NCI-H226 (cell line): Measurements from ENCODE around the gene RGS6.

Source experiments
- DNase-seq: peaks from one replicate; pipeline ENCODE4 v3.0.0-alpha.2; 2015

Gene RGS6

DNA sequence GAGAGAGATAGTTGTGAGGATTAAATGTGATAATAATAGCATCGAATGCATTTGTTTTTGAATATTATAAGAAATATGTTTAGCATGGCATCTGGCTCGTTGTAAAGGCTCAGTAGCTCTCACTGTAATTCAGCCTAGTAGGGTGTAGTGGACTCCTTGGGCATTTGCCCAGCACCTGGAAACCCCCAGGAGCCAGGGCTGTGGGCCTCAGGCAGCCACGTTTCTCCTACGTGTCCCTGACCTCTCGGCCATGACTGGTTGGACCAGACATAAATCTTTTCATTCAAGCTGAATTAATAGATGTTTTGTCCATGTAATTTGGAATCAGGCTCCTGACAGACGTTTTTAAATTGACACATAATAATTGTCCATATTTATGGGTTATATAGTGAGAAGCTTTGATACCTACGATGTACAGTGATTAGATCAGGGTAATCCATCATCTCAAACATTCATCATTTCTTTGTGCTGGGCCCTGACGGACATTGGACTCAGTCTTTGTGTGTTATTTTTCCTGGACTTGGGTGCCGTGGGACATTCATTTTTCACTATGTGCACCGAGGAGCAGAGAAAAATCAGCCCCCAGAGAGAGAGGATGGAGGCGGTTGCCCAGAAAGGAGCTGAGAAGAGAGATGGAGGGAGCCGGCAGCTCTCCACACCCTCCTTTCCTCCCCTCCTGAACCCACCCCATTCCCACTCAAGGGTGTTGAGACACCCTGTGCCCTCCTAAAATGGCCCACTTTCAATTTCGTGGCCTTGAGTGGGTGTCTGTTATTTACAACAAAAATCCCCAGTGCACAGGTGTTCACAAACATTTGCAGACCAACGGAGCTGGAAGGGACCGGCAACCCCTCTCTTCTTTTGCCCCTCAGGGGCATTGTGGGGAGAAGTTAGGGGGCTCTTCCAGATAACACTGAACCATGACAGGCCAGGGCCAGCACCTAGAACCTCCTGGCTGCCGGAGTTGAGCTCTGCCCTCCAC lies 665.3 kb downstream of the RGS6 start:
- DNase-seq, result no peak

GRCh38 chr14:72598306-72598705 lies 666.1 kb downstream of the RGS6 start:
- no peak for DNase-seq

GRCh38 chr14:72599579-72600470 lies 667.6 kb downstream of the RGS6 start:
- DNase-seq, result no peak

GRCh38 chr14:72600551-72601330 lies 668.5 kb downstream of the RGS6 start:
- no peak for DNase-seq

GRCh38 chr14:72603639-72604038 lies 671.4 kb downstream of the RGS6 start:
- DNase-seq, result peak; percentile 89

DNA sequence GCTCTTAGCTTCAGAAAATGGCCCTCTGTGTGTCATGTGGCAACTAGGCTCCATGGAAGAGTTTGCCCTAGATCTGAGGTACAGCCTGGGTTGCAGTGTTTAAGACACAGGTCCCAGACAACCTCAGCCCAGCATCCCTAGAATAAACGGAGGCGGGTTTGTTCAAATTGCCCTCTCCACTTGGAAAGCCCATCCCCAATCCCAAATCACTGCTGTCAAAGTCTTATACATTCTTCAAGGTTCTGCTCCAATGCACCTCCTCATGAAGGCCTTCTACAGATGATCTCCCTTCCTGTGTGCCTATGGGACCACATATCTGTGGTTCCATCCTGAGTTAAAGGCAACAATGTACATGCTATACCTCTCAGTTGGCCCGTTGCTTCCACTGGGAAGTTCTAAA lies 671.9 kb downstream of the RGS6 start:
- DNase-seq, result no peak

GRCh38 chr14:72605096-72605920 lies 673.1 kb downstream of the RGS6 start:
- no peak for DNase-seq

GRCh38 chr14:72605921-72606220 lies 673.6 kb downstream of the RGS6 start:
- no peak for DNase-seq

- DNase-seq, result no peak
Observed at GRCh38 chr14:72606879-72607278, 674.6 kb downstream of the RGS6 start.

DNA sequence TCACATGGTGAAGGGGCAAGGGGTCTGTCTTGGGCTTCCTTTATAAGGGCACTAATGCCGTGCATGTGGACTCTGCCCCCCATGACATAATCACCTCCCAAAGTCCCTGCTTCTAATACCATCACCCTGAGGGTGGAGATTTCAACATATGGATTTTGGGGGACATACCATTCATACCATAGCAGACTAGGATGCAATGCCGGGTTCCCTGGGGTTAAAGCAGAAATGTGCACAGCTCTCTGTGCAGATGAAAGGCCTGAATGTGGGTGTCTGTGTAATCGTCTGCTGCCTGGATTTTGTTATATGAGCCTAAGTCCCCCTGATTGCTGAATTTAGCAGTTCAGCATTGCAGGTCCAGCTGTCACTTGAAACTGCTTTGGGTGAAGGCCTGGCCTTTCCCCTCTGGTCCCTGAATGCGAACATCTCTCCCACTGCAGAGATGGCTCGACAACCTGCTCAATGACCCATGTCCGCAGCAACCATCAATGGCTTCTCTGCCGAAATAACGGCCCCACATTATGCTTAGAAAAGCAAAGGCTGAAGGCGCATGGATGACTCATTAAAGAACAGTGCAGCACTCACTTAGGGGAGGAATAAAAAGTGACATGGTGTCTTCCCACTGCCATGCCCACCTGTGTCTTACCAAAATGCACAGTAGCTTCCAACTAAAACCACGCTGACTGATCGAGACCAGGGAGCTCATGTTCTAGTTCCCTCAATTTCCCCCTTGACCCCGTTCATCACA lies 675.3 kb downstream of the RGS6 start:
- no peak for DNase-seq

DNA sequence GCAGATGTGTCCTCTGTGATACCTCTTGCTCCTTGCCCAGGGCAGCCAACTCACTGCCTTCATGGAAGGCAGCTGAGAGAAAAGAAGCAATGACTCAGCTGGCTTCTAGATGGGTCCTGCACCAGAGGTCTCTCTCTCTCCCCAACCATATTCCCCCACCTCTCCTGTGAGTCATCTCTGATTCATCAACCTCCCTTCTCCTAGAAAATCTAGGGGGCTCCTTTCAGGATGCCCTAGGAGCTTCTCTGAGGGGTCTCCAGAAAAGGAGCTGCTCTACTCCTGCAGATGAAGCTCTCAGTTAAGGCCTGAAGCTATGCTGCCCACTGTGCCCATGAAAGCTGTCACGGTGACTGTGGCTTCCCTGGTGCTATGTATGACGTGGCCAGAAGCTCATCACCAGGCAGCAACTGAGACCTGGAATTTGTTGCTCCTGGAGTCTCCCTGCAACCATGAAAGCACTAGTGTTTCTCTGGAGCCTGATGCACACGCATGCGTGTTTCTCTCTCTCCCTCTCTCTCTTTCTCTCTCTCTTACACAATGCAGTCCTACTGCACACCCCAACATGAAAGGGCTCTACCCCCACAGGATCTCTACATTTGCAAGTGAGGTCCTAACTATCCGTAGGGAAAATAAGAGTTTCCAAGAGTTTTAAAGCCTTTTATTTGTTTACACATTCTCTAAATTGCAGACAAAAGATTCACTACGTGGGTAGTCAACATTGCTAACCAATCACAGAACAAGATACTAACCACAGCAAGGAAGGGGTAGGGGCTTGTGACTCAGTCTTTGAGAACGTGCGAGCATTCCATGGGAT lies 676.4 kb downstream of the RGS6 start:
- DNase-seq, result peak; percentile 90

DNA sequence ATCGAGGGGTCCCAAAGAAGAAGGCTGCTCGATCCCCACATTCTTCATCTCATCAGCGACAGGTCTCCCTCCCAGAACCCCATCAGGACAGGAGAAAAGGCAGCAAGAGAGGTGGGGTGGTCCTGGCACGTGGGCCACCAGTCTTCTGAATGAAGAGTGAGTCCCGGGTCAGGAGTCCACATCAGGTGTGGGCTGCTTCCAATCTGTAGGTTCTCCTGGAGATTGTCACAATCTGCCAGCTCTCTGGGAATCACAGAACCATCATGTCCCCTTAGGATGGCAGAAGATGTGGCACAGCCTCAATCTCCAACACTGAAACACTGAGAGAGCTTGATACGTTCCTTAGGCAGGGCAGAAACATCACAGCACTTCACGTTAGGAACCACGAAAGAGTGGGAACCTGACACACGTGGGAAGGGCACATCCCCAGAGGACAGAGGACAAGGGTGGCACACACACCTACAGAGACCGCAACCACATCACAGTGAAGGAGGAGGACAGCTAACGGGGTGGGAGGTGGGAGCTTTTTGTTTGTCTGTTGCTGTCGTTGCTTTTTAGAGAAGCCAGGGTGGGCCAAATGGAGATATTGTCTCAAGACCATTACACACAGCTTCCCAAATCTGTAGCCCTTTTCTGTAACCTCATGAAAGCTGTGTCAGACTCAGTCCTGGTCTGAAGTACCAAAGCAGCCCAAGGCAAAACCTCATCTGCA lies 677.1 kb downstream of the RGS6 start:
- no peak for DNase-seq

DNA sequence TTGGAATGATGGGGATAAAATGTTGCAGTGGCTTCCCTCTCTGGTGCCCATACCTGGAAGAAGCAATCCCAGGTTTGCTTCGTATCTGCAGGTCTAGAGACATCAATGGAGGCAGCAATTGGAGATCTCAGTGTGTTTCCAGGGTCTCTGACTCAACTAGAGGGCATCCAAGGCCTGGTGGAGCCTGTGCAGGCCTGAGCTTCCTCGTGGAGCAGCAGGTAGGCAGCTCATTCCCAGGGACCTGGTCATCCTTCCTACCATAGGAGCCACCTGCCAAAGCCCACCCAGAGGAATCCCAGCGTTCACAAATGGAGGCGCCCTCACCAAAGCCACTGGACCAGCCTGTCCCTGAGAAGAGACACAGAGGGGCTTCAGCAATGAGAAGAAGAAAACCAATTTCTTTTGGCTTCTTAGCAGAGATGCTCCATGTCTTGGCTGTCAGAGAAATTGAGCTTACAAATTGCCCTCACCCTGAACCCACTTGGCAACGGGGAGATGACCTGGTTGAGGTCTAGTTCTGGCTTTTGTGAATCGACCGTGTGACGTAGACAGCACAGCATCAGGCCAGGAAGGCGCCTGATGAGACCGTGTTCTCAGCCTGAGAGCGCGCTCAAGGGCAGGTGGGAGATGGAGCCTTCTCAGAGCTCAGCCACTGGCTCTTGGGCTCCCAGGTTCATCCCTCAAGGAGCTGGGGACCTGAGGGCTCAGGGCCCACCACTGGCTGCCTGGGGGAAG lies 678.0 kb downstream of the RGS6 start:
- no peak for DNase-seq

DNA sequence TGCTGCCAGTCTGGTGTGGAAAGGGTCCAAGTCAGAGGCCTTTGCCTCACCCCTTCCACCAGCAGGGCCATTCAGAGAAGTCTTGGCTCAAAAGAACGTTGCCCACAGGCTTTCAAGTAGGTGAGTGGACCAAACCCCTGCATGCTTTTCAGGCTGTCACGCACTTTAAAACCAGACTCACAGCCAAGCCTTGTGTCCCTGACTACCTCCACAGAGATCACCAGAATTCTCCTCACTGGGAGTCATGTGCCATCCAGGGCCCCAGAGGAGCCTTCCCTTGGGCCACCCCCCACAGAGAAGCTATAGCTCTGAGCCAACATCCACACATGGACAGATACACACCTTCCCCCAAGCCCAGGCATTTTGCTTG lies 678.6 kb downstream of the RGS6 start:
- DNase-seq, result no peak

DNA sequence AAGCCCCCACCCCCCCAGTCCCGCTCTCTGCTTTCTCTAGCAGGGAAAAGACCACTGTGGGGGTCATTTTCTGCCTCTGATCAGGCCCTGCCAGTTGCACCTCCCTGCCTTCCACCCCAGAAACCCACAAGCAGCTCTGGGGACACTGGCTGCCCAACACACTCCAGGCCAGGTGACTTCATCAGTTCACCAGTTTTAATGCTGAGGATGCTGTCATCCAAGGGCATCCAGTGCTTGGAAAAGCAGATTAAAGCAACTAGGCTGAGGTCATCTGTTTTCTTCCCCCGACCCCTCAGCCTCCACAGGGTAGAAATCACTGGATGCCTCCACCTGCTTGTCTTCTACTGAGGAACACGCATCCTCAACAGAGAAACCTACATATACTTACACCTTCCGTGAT lies 679.3 kb downstream of the RGS6 start:
- DNase-seq, result no peak

DNA sequence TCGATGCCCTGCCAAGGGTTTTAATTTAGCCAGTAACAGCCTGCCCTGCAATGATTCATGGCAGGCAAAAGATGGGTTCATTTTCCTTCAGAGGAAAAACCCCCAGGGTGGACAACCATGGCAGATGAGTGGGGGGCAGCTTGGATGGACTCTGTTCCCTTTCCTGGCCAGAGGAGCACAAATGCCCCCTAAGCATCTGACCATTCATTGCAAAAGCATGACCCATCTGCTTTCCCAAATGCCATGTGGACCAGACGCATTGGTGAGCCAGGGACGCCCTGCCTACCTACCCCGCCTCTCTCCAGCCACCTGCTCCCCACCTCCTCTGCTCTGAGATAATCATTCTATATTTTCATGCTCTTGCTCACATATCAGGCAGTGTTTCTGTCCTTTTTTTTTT lies 679.8 kb downstream of the RGS6 start:
- no peak for DNase-seq

DNA sequence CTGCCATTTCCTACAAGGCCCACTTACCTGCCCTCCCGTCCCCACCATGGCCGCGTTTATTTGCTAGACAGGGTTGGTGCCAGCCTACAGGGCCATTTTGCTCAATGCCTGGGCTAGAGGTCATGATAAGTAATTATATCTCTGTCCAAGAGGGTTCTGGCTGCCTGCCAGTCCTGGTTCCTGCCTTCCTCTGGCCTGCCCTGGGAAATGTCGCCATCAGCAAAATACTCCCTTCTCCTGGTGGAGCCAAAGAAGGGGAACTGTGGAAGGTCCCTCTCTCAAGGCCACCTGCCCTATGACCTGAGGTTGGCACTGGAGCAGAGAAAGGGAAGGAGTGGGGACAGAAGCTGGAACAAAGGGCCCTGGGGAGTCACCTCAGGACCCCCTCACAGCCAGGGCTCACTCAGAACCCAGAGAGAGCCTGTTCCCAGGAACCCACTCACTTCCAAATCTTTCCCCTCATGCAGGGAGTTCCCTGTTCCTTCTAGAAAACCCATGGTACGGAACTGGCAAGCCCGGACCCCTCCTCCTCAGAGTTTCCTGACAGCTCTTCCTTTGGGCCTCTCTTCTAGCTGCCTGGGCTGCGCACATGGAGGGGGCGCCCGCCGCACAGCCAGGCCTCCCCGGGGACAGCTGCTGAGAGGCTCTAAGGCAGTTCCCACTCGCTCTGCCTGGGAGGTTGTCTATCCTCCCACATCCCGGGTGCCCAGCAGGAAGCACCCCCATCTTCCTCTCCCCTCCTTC lies 681.2 kb downstream of the RGS6 start:
- DNase-seq, result peak; percentile 66

DNA sequence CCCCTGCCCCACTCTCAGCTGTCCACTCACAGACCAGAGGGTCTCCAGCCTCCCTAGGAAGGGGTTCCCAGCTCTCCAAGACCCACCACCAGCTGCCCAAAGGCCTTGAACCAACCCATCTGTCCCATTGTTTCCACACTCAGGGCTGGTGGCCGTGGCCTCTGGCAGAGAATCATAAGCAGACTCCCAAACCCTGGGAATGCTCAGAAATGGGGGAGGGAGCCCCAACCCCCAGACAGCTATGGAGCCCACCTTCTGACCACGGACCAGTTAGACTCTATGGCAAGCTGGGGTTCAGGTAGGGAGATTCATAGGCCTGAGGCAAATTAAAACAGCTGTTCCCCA lies 681.7 kb downstream of the RGS6 start:
- DNase-seq, result no peak

DNA sequence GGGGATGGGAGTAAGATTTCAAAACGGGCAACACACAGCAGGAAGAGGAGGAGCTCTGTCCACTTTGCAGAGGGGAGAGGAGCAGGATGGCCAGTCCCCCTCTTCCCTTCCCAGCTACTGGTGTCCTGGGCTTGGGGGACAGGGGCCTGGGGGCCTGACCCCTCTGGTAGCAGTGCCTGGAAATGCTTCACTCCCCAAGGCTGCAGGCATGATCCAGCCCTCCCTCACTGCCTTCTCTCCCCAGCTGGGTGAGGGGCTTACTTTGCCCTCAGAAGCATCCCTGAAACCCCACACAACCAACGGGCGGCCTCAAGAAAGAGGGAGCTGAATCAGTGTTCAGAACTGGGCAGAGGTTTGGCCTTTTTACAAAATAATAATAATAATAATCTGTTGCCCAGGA lies 682.1 kb downstream of the RGS6 start:
- DNase-seq, result no peak
